ENCODE data around the gene SNX32. TPM values are rescaled to one million over a fixed set of nuclear protein-coding genes. Genes with fewer than 3 reads are reported as not detected.

The SNX32 gene
- total and polyA plus RNA-seq, 9 of the 15 experiments (the other 6 are each of a cell fraction or from before 2014, with no cell fraction given) = 0.03 TPM; not detected in 7

DNA sequence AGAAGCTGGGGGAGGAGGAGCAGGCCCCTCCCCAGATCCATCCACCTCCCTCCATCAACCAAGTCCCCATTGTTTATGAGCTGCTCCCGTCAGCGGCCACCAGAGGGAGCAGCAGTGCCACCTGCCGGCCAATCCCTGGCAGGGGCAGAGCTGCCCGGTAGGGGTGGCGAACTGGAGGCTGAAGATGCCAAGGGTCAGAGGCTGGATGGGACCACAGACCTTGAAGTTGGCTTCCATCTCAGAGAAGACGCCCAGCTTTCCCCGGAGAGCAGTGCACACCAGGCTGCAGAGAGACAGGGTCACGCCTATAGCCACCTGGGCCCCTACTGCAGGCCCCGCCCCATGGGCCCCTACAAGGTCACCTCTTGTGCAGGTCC is 50.9 kb downstream of the SNX32 start (continued):
- TF ChIP-seq SREBF1 (IDR thresholded peaks at IDR 0.05; ENCODE audit: borderline replicate concordance, low read depth, low read length) (no peak), SMARCC2 (IDR thresholded peaks at IDR 0.05; ENCODE audit: low read depth) (no peak), BRF1 (IDR thresholded peaks at IDR 0.05; ENCODE audit: borderline replicate concordance, extremely low read depth, insufficient read length) (no peak), MBD2 (IDR thresholded peaks at IDR 0.05; ENCODE audit: borderline replicate concordance, low read depth) (no peak), SMARCB1 (IDR thresholded peaks at IDR 0.05; ENCODE audit: insufficient read length, low read depth) (no peak), MYC (IDR thresholded peaks at IDR 0.05; ENCODE audit: low read depth, low read length) (0 out of 2 replicates have a peak, but pooled peaks have one; percentile 23), MYC (CRISPR knock-in tag; IDR thresholded peaks at IDR 0.05; ENCODE audit: borderline replicate concordance, low read depth) (no peak), TAF1 (IDR thresholded peaks at IDR 0.05; ENCODE audit: control insufficient read depth, extremely low read depth, insufficient read depth, low read length, severe bottlenecking) (no peak), HNRNPL (IDR thresholded peaks at IDR 0.05; ENCODE audit: low read depth, low read length) (peak; percentile 91), PPARD (CRISPR knock-in tag; IDR thresholded peaks at IDR 0.05) (no peak), FOSL1 (tag; conservative IDR thresholded peaks at IDR 0.05) (no peak), CREBBP (IDR thresholded peaks at IDR 0.05; ENCODE audit: low read depth, low read length) (no peak), DPF2 (IDR thresholded peaks at IDR 0.05) (peak; percentile 33; the same call in 1 of the 2 replicates), POLR3G (IDR thresholded peaks at IDR 0.05; ENCODE audit: extremely low read depth, insufficient read length, insufficient replicate concordance) (no peak), PHF8 (IDR thresholded peaks at IDR 0.05; ENCODE audit: borderline replicate concordance, low read length) (no peak)
- TF ChIP-seq, protein P1, sequence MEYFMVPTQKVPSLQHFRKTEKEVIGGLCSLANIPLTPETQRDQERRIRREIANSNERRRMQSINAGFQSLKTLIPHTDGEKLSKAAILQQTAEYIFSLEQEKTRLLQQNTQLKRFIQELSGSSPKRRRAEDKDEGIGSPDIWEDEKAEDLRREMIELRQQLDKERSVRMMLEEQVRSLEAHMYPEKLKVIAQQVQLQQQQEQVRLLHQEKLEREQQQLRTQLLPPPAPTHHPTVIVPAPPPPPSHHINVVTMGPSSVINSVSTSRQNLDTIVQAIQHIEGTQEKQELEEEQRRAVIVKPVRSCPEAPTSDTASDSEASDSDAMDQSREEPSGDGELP (CRISPR knock-in tag; IDR thresholded peaks at IDR 0.05; ENCODE audit: borderline replicate concordance) = peak; percentile 80
- TF ChIP-seq, protein P2, sequence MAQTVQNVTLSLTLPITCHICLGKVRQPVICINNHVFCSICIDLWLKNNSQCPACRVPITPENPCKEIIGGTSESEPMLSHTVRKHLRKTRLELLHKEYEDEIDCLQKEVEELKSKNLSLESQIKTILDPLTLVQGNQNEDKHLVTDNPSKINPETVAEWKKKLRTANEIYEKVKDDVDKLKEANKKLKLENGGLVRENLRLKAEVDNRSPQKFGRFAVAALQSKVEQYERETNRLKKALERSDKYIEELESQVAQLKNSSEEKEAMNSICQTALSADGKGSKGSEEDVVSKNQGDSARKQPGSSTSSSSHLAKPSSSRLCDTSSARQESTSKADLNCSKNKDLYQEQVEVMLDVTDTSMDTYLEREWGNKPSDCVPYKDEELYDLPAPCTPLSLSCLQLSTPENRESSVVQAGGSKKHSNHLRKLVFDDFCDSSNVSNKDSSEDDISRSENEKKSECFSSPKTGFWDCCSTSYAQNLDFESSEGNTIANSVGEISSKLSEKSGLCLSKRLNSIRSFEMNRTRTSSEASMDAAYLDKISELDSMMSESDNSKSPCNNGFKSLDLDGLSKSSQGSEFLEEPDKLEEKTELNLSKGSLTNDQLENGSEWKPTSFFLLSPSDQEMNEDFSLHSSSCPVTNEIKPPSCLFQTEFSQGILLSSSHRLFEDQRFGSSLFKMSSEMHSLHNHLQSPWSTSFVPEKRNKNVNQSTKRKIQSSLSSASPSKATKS (CRISPR knock-in tag; IDR thresholded peaks at IDR 0.05) = no peak
- TF ChIP-seq, protein P3, sequence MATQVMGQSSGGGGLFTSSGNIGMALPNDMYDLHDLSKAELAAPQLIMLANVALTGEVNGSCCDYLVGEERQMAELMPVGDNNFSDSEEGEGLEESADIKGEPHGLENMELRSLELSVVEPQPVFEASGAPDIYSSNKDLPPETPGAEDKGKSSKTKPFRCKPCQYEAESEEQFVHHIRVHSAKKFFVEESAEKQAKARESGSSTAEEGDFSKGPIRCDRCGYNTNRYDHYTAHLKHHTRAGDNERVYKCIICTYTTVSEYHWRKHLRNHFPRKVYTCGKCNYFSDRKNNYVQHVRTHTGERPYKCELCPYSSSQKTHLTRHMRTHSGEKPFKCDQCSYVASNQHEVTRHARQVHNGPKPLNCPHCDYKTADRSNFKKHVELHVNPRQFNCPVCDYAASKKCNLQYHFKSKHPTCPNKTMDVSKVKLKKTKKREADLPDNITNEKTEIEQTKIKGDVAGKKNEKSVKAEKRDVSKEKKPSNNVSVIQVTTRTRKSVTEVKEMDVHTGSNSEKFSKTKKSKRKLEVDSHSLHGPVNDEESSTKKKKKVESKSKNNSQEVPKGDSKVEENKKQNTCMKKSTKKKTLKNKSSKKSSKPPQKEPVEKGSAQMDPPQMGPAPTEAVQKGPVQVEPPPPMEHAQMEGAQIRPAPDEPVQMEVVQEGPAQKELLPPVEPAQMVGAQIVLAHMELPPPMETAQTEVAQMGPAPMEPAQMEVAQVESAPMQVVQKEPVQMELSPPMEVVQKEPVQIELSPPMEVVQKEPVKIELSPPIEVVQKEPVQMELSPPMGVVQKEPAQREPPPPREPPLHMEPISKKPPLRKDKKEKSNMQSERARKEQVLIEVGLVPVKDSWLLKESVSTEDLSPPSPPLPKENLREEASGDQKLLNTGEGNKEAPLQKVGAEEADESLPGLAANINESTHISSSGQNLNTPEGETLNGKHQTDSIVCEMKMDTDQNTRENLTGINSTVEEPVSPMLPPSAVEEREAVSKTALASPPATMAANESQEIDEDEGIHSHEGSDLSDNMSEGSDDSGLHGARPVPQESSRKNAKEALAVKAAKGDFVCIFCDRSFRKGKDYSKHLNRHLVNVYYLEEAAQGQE (IDR thresholded peaks at IDR 0.05; ENCODE audit: borderline replicate concordance) = peak; percentile 87
- TF ChIP-seq, protein P3 (CRISPR knock-in tag; IDR thresholded peaks at IDR 0.05; ENCODE audit: low read depth) = no peak
